ENCODE results near the gene ZKSCAN5.

DNA sequence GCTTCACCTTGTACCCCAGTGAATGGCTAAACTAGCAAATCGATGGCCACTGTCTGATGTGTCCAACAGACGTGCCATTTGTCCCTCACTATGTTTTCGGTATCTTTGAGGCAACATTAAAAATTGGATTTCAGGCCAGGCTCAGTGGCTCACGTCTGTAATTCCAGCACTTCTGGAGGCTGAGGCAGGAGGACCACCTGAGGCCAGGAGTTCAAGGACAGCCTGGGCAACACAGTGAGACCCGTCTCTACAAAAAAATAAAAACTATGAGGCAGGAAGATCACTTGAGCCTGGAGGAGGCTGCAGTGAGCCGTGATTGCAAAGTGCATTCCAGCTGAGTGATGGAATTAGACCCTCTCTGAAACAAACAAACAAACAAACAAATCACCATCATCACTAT is 39.5 kb downstream of the ZKSCAN5 start:
- TF ChIP-seq, protein P1, sequence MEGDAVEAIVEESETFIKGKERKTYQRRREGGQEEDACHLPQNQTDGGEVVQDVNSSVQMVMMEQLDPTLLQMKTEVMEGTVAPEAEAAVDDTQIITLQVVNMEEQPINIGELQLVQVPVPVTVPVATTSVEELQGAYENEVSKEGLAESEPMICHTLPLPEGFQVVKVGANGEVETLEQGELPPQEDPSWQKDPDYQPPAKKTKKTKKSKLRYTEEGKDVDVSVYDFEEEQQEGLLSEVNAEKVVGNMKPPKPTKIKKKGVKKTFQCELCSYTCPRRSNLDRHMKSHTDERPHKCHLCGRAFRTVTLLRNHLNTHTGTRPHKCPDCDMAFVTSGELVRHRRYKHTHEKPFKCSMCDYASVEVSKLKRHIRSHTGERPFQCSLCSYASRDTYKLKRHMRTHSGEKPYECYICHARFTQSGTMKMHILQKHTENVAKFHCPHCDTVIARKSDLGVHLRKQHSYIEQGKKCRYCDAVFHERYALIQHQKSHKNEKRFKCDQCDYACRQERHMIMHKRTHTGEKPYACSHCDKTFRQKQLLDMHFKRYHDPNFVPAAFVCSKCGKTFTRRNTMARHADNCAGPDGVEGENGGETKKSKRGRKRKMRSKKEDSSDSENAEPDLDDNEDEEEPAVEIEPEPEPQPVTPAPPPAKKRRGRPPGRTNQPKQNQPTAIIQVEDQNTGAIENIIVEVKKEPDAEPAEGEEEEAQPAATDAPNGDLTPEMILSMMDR (IDR thresholded peaks at IDR 0.05; ENCODE audit: low read length): no peak
- no peak for TF ChIP-seq EZH2 (IDR thresholded peaks at IDR 0.05; ENCODE audit: borderline replicate concordance, low read length)
